DND-41 (cell line): ENCODE results near the gene PIF1.

ENCODE experiments used
- EZH2 ChIP-seq: IDR thresholded peaks from 3 replicates; pipeline ENCODE4 v1.6.1; 2012; ENCODE audit warnings: borderline replicate concordance, low read depth, mild to moderate bottlenecking, moderate library complexity, low read length, inconsistent platforms; ENCODE audit not compliant: severe bottlenecking
- TF ChIP-seq, protein P1 (sequence below): IDR thresholded peaks from 2 replicates; pipeline ENCODE4 v1.5.1; 2012; ENCODE audit warnings: borderline replicate concordance, low read length, moderate library complexity, mild to moderate bottlenecking; ENCODE audit not compliant: poor library complexity, severe bottlenecking; ENCODE audit errors: extremely low read depth

DNA sequence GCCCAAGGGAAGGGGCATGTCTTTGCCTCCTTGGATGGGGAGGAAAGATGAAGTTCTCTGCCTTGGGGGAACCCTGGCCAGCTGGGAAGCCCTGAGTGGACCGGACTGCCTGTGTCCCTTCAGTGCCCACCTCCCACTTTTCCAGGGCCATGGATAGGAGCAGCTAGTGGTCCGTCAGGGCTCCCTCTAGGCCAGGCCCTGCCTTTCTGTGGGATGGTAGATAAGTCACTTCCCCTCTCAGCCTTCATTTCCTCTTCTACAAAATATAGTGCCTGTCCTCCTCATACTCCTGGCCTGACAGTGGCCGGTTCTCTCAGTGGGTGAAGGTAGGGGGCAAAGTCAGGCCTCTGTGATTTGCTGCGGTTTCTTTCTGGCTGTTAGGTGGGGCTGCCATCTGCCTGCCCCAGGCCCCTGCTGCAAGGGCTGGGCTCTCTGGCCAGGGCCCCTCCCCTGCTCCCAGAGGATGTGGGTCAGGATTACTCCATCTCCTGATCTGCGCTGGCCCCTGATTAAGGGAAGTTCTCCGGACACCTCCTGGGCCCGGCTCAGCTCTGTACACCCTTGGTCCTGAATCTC is 17.6 kb upstream of the PIF1 start:
- TF ChIP-seq, protein P1, sequence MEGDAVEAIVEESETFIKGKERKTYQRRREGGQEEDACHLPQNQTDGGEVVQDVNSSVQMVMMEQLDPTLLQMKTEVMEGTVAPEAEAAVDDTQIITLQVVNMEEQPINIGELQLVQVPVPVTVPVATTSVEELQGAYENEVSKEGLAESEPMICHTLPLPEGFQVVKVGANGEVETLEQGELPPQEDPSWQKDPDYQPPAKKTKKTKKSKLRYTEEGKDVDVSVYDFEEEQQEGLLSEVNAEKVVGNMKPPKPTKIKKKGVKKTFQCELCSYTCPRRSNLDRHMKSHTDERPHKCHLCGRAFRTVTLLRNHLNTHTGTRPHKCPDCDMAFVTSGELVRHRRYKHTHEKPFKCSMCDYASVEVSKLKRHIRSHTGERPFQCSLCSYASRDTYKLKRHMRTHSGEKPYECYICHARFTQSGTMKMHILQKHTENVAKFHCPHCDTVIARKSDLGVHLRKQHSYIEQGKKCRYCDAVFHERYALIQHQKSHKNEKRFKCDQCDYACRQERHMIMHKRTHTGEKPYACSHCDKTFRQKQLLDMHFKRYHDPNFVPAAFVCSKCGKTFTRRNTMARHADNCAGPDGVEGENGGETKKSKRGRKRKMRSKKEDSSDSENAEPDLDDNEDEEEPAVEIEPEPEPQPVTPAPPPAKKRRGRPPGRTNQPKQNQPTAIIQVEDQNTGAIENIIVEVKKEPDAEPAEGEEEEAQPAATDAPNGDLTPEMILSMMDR, result no peak
- TF ChIP-seq EZH2, result no peak
